ENCODE data around the gene BLVRA.
"Not testable (repeated sequence)": the region's sequence is repeated elsewhere in the genome, so short reads cannot be mapped to it uniquely, and the experiment has no call there.

The BLVRA gene

DNA sequence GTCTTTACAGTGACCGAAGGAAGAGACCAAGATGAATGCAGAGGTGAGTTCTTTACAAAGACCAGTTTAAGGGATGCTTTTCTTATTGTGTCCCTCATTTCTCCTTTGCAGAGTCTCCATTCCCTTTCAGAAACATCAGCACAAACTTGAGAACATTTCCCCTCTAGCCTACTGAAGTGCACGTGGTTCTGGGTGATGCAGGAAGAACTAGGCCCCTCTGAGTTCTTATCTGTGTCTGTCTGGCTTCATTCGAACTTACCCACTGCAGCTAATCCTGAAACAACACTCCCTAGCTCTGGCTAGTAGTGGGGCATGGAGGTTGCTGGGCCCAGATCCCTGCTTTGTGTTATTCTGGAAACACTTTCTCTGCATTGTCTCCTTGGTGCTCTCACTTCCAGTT is 12.6 kb downstream of the BLVRA start:
- ATAC-seq, result no peak

DNA sequence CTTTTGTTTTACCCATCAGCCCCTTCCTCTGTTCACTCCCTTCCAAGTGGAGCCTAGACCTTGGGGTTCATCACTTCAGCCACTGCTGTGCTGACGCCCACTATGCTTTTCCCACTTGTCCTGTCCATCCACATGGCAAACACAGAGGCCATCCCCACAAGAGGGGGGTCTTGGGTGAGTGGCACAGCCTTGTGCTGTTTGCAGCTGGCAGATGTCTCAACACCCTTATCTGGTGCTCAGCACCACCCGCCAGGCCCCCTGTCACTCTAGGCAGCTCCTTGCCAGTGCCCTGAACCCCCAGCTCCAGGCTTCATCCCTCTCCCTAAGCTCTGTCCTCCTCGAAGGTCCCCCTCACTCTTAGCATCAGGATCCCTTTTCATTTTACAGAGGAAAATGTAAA is 13.1 kb downstream of the BLVRA start:
- TF ChIP-seq ZNF8 (CRISPR knock-in tag; IDR thresholded peaks at IDR 0.05) (no peak), ZNF565 (CRISPR knock-in tag; conservative IDR thresholded peaks at IDR 0.05; ENCODE audit: low read depth) (no peak), TCF4 (CRISPR knock-in tag; IDR thresholded peaks at IDR 0.05; ENCODE audit: borderline replicate concordance) (no peak), ZFP3 (CRISPR knock-in tag; IDR thresholded peaks at IDR 0.05) (no peak), OSR1 (CRISPR knock-in tag; IDR thresholded peaks at IDR 0.05) (no peak)
- TF ChIP-seq, protein P1, sequence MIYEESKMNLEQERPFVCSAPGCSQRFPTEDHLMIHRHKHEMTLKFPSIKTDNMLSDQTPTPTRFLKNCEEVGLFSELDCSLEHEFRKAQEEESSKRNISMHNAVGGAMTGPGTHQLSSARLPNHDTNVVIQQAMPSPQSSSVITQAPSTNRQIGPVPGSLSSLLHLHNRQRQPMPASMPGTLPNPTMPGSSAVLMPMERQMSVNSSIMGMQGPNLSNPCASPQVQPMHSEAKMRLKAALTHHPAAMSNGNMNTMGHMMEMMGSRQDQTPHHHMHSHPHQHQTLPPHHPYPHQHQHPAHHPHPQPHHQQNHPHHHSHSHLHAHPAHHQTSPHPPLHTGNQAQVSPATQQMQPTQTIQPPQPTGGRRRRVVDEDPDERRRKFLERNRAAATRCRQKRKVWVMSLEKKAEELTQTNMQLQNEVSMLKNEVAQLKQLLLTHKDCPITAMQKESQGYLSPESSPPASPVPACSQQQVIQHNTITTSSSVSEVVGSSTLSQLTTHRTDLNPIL (CRISPR knock-in tag; IDR thresholded peaks at IDR 0.05; ENCODE audit: low read depth), result no peak
- ATAC-seq, result no peak

More for the DNA sequence above, 12.6 kb downstream of the BLVRA start:
- TF ChIP-seq ZFP30 (CRISPR knock-in tag; IDR thresholded peaks at IDR 0.05), result no peak
- no peak for TF ChIP-seq GLIS3 (CRISPR knock-in tag; IDR thresholded peaks at IDR 0.05)
- TF ChIP-seq BACH2 (CRISPR knock-in tag; IDR thresholded peaks at IDR 0.05; ENCODE audit: borderline replicate concordance), result no peak
- no peak for TF ChIP-seq CSRNP3 (CRISPR knock-in tag; IDR thresholded peaks at IDR 0.05)
- no peak for TF ChIP-seq PPARA (CRISPR knock-in tag; IDR thresholded peaks at IDR 0.05; ENCODE audit: borderline replicate concordance)
- TF ChIP-seq ZFP3 (CRISPR knock-in tag; IDR thresholded peaks at IDR 0.05), result no peak
- no peak for TF ChIP-seq POU6F1 (CRISPR knock-in tag; IDR thresholded peaks at IDR 0.05; ENCODE audit: borderline replicate concordance, low read depth)
- TF ChIP-seq TOX (CRISPR knock-in tag; IDR thresholded peaks at IDR 0.05; ENCODE audit: borderline replicate concordance), result no peak

GRCh38 chr7:43773268-43773667 is 14.8 kb downstream of the BLVRA start:
- not testable (repeated sequence) for ATAC-seq

DNA sequence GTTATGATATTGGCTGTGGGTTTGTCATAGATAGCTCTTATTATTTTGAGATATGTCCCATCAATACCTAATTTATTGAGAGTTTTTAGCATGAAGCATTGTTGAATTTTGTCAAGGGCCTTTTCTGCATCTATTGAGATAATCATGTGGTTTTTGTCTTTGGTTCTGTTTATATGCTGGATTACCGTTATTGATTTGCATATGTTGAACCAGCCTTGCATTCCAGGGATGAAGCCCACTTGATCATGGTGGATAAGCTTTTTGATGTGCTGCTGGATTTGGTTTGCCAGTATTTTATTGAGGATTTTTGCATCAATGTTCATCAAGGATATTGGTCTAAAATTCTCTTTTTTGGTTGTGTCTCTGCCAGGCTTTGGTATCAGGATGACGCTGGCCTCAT is 16.8 kb downstream of the BLVRA start:
- not testable (repeated sequence) for ATAC-seq

- not testable (repeated sequence) for ATAC-seq
Measured at GRCh38 chr7:43778293-43779044, 20.0 kb downstream of the BLVRA start.

- TF ChIP-seq ISL1 (CRISPR knock-in tag; IDR thresholded peaks at IDR 0.05), result no peak
- TF ChIP-seq, protein P2, sequence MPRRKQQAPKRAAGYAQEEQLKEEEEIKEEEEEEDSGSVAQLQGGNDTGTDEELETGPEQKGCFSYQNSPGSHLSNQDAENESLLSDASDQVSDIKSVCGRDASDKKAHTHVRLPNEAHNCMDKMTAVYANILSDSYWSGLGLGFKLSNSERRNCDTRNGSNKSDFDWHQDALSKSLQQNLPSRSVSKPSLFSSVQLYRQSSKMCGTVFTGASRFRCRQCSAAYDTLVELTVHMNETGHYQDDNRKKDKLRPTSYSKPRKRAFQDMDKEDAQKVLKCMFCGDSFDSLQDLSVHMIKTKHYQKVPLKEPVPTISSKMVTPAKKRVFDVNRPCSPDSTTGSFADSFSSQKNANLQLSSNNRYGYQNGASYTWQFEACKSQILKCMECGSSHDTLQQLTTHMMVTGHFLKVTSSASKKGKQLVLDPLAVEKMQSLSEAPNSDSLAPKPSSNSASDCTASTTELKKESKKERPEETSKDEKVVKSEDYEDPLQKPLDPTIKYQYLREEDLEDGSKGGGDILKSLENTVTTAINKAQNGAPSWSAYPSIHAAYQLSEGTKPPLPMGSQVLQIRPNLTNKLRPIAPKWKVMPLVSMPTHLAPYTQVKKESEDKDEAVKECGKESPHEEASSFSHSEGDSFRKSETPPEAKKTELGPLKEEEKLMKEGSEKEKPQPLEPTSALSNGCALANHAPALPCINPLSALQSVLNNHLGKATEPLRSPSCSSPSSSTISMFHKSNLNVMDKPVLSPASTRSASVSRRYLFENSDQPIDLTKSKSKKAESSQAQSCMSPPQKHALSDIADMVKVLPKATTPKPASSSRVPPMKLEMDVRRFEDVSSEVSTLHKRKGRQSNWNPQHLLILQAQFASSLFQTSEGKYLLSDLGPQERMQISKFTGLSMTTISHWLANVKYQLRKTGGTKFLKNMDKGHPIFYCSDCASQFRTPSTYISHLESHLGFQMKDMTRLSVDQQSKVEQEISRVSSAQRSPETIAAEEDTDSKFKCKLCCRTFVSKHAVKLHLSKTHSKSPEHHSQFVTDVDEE (CRISPR knock-in tag; IDR thresholded peaks at IDR 0.05), result no peak
Measured at GRCh38 chr7:43779045-43779812, 20.7 kb downstream of the BLVRA start.

More at GRCh38 chr7:43779045-43779812, 20.7 kb downstream of the BLVRA start:
- no peak for ATAC-seq

Data from SK-N-SH treated with all-trans-retinoic acid at 6 μM for 48 hours (cell line).